ENCODE data around the gene IRF2BP1. TPM values are rescaled to one million over a fixed set of nuclear protein-coding genes. Genes with fewer than 3 reads are reported as not detected.

The IRF2BP1 gene
- total RNA-seq (10 to 100 TPM; 22.7 to 42.3 (median 38.0) TPM), total RNA-seq (16.1 to 64.2 (median 31.9) reads per million in 29 experiments)
- 20.0 TPM for total RNA-seq (2013)

- H3K9me3 ChIP-seq: no peaks in the 10 kb centered on the region
- peaks cover 0 to 7% of the 10 kb centered on the region in 2 experiments for H3K27me3 ChIP-seq (replicated peaks in 1 of 2; ENCODE audit: control insufficient read depth in 2 of 2, extremely low read depth in 1 of 2, insufficient read depth in 2 of 2, low read length in 1 of 2)
- H3K4me1 ChIP-seq (ENCODE audit: control insufficient read depth in 1 of 2, extremely low read depth in 1 of 2, insufficient read depth in 2 of 2, low read length in 2 of 2): peaks cover 16 to 47% of the 10 kb centered on the region in 2 experiments
- H3K4me3 ChIP-seq (ENCODE audit: control insufficient read depth in 1 of 2, extremely low read depth in 1 of 2, low read length in 1 of 2): peak within 1 kb of the TSS; percentile 86
- H3K9me3 Mint-ChIP-seq: no peaks in the 10 kb centered on the region
- ChIA-PET CTCF (interaction anchor here in 1 of 2 donors (0.8 to 2.2 kb wide), 3 partner anchors 17 to 117 kb away, joined by 4 to 9 read pairs (median 8); partner anchors contain the start of genes SIX5 and SYMPK), POLR2A (interaction anchor here in 1 of 2 donors (0.7 to 1.2 kb wide), 3 partner anchors 17 to 418 kb away, joined by 3 to 4 read pairs (median 3); partner anchors contain the start of genes FOSB, MYPOP and SYMPK)
- peaks cover 22 to 33% (median 30%) of the 10 kb centered on the region in 3 donors for H3K4me1 Mint-ChIP-seq
- DNase-seq (peak; percentile 78 to 94 (median 90)), ATAC-seq (replicated peaks in 1 of 4) (peak; percentile 82 to 87 (median 84))
- no peaks in the 10 kb centered on the region for H3K36me3 Mint-ChIP-seq
- WGBS (ENCODE audit: insufficient coverage): under 1% methylated on average over 103 of the region's 107 CpGs
- no peaks in the 10 kb centered on the region for H3K36me3 ChIP-seq (ENCODE audit: control insufficient read depth in 2 of 2, extremely low read depth in 1 of 2, insufficient read depth in 1 of 2, low read length in 1 of 2)
- peak within 1 kb of the TSS; percentile 86 for H3K27ac ChIP-seq (ENCODE audit: low read length)
- no peaks in the 10 kb centered on the region for H3K27me3 Mint-ChIP-seq
- H3K27ac Mint-ChIP-seq: peak within 1 kb of the TSS; percentile 98
- peak within 1 kb of the TSS; percentile 94 to 99 (median 95) for H3K4me3 Mint-ChIP-seq
These were observed at the start of gene IRF2BP1 for GRCh38 chr19:45885556-45886426. IRF2BP1 (minus strand) TSS chr19:45886141; CDS start chr19:45885774, 367 bp downstream.

- Mint-ChIP-seq H3K4me1 (peaks cover 0 to 2% (median 0%) of the 10 kb centered on the region in 3 donors), H3K36me3 (no peaks in the 10 kb centered on the region), H3K9me3 (no peaks in the 10 kb centered on the region), H3K27ac (no peak overlapping the region), H3K4me3 (no peak overlapping the region), H3K27me3 (peaks cover 39 to 63% of the 10 kb centered on the region in 2 donors)
- Histone ChIP-seq H3K4me3 (ENCODE audit: control insufficient read depth in 1 of 2, extremely low read depth in 1 of 2, low read length in 1 of 2) (no peak overlapping the region), H3K27ac (ENCODE audit: low read length) (no peak overlapping the region), H3K36me3 (ENCODE audit: control insufficient read depth in 2 of 2, extremely low read depth in 1 of 2, insufficient read depth in 1 of 2, low read length in 1 of 2) (no peaks in the 10 kb centered on the region), H3K27me3 (replicated peaks in 1 of 2; ENCODE audit: control insufficient read depth in 2 of 2, extremely low read depth in 1 of 2, insufficient read depth in 2 of 2, low read length in 1 of 2) (peaks cover 5 to 68% of the 10 kb centered on the region in 2 experiments), H3K4me1 (ENCODE audit: control insufficient read depth in 1 of 2, extremely low read depth in 1 of 2, insufficient read depth in 2 of 2, low read length in 2 of 2) (no peaks in the 10 kb centered on the region), H3K9me3 (no peaks in the 10 kb centered on the region)
- CTCF ChIA-PET: no interaction called here
- DNase-seq: no peak
- 75% methylated on average over 17 of the region's 19 CpGs for WGBS (ENCODE audit: insufficient coverage)
- ATAC-seq (replicated peaks in 1 of 4): no peak
- POLR2A ChIA-PET: no interaction called here
These were observed 49.3 kb upstream of the IRF2BP1 start for GRCh38 chr19:45935267-45935666.

- Histone ChIP-seq H3K9me3 (no peaks in the 10 kb centered on the region), H3K4me3 (ENCODE audit: control insufficient read depth in 1 of 2, extremely low read depth in 1 of 2, low read length in 1 of 2) (no peak overlapping the region), H3K4me1 (ENCODE audit: control insufficient read depth in 1 of 2, extremely low read depth in 1 of 2, insufficient read depth in 2 of 2, low read length in 2 of 2) (no peaks in the 10 kb centered on the region), H3K27ac (ENCODE audit: low read length) (no peak overlapping the region), H3K36me3 (ENCODE audit: control insufficient read depth in 2 of 2, extremely low read depth in 1 of 2, insufficient read depth in 1 of 2, low read length in 1 of 2) (no peaks in the 10 kb centered on the region), H3K27me3 (replicated peaks in 1 of 2; ENCODE audit: control insufficient read depth in 2 of 2, extremely low read depth in 1 of 2, insufficient read depth in 2 of 2, low read length in 1 of 2) (peaks cover 5 to 65% of the 10 kb centered on the region in 2 experiments)
- no peaks in the 10 kb centered on the region for H3K36me3 Mint-ChIP-seq
- no peak overlapping the region for H3K4me3 Mint-ChIP-seq
- no peak overlapping the region for H3K27ac Mint-ChIP-seq
- POLR2A ChIA-PET: interaction anchor here in 1 of 2 donors (0.6 kb wide), 1 partner anchor 13 kb away, joined by 3 read pairs; no protein-coding TSS in a partner anchor
- CTCF ChIA-PET: interaction anchor here in 1 of 2 donors (0.6 kb wide), 1 partner anchor 56 kb away, joined by 5 read pairs; no protein-coding TSS in a partner anchor
- no peaks in the 10 kb centered on the region for H3K9me3 Mint-ChIP-seq
- peaks cover 39 to 60% of the 10 kb centered on the region in 2 donors for H3K27me3 Mint-ChIP-seq
- ATAC-seq (replicated peaks in 1 of 4): no peak
- H3K4me1 Mint-ChIP-seq: peaks cover 0 to 2% (median 0%) of the 10 kb centered on the region in 3 donors
- 33% methylated on average over 3 of the region's 19 CpGs for WGBS (ENCODE audit: insufficient coverage)
- no peak for DNase-seq
These were observed 48.8 kb upstream of the IRF2BP1 start for GRCh38 chr19:45934551-45935230.

GRCh38 chr19:45933759-45934158, 47.8 kb upstream of the IRF2BP1 start:
- Histone ChIP-seq H3K4me1 (ENCODE audit: control insufficient read depth in 1 of 2, extremely low read depth in 1 of 2, insufficient read depth in 2 of 2, low read length in 2 of 2) (no peaks in the 10 kb centered on the region), H3K4me3 (ENCODE audit: control insufficient read depth in 1 of 2, extremely low read depth in 1 of 2, low read length in 1 of 2) (no peak overlapping the region), H3K9me3 (no peaks in the 10 kb centered on the region), H3K36me3 (ENCODE audit: control insufficient read depth in 2 of 2, extremely low read depth in 1 of 2, insufficient read depth in 1 of 2, low read length in 1 of 2) (no peaks in the 10 kb centered on the region), H3K27me3 (replicated peaks in 1 of 2; ENCODE audit: control insufficient read depth in 2 of 2, extremely low read depth in 1 of 2, insufficient read depth in 2 of 2, low read length in 1 of 2) (peaks cover 2 to 58% of the 10 kb centered on the region in 2 experiments), H3K27ac (ENCODE audit: low read length) (no peak overlapping the region)
- H3K4me3 Mint-ChIP-seq: no peak overlapping the region
- H3K36me3 Mint-ChIP-seq: no peaks in the 10 kb centered on the region
- ChIA-PET POLR2A (no interaction called here), CTCF (interaction anchor here in 1 of 2 donors (0.6 kb wide), 1 partner anchor 55 kb away, joined by 5 read pairs; no protein-coding TSS in a partner anchor)
- WGBS (ENCODE audit: insufficient coverage): 59% methylated on average over 6 of the region's 9 CpGs
- ATAC-seq (replicated peaks in 1 of 4): no peak
- H3K4me1 Mint-ChIP-seq: no peaks in the 10 kb centered on the region
- no peak for DNase-seq
- no peaks in the 10 kb centered on the region for H3K9me3 Mint-ChIP-seq
- no peak overlapping the region for H3K27ac Mint-ChIP-seq
- peaks cover 31 to 52% of the 10 kb centered on the region in 2 donors for H3K27me3 Mint-ChIP-seq

GRCh38 chr19:45931055-45931454, 45.1 kb upstream of the IRF2BP1 start:
- WGBS (ENCODE audit: insufficient coverage): no CpG with 5 or more reads among the region's 3 CpGs
- H3K4me1 ChIP-seq (ENCODE audit: control insufficient read depth in 1 of 2, extremely low read depth in 1 of 2, insufficient read depth in 2 of 2, low read length in 2 of 2): peaks cover 0 to 9% of the 10 kb centered on the region in 2 experiments
- Mint-ChIP-seq H3K9me3 (no peaks in the 10 kb centered on the region), H3K27me3 (peaks cover 18 to 34% of the 10 kb centered on the region in 2 donors), H3K36me3 (no peaks in the 10 kb centered on the region), H3K27ac (no peak overlapping the region), H3K4me3 (no peak overlapping the region), H3K4me1 (peaks cover 7 to 10% (median 10%) of the 10 kb centered on the region in 3 donors)
- no peak for DNase-seq
- no peak overlapping the region for H3K4me3 ChIP-seq (ENCODE audit: control insufficient read depth in 1 of 2, extremely low read depth in 1 of 2, low read length in 1 of 2)
- no peaks in the 10 kb centered on the region for H3K9me3 ChIP-seq
- no peaks in the 10 kb centered on the region for H3K36me3 ChIP-seq (ENCODE audit: control insufficient read depth in 2 of 2, extremely low read depth in 1 of 2, insufficient read depth in 1 of 2, low read length in 1 of 2)
- H3K27me3 ChIP-seq (replicated peaks in 1 of 2; ENCODE audit: control insufficient read depth in 2 of 2, extremely low read depth in 1 of 2, insufficient read depth in 2 of 2, low read length in 1 of 2): peaks cover 0 to 43% of the 10 kb centered on the region in 2 experiments
- ChIA-PET CTCF (no interaction called here), POLR2A (no interaction called here)
- no peak for ATAC-seq (replicated peaks in 1 of 4)
- no peak overlapping the region for H3K27ac ChIP-seq (ENCODE audit: low read length)

- no peak for DNase-seq
- Mint-ChIP-seq H3K27me3 (peaks cover 5 to 20% of the 10 kb centered on the region in 2 donors), H3K4me3 (no peak overlapping the region), H3K4me1 (peaks cover 7 to 10% (median 10%) of the 10 kb centered on the region in 3 donors), H3K36me3 (no peaks in the 10 kb centered on the region), H3K9me3 (no peaks in the 10 kb centered on the region), H3K27ac (no peak overlapping the region)
- ChIA-PET CTCF (no interaction called here), POLR2A (no interaction called here)
- peaks cover 0 to 31% of the 10 kb centered on the region in 2 experiments for H3K27me3 ChIP-seq (replicated peaks in 1 of 2; ENCODE audit: control insufficient read depth in 2 of 2, extremely low read depth in 1 of 2, insufficient read depth in 2 of 2, low read length in 1 of 2)
- no peak overlapping the region for H3K27ac ChIP-seq (ENCODE audit: low read length)
- peaks cover 0 to 9% of the 10 kb centered on the region in 2 experiments for H3K4me1 ChIP-seq (ENCODE audit: control insufficient read depth in 1 of 2, extremely low read depth in 1 of 2, insufficient read depth in 2 of 2, low read length in 2 of 2)
- WGBS (ENCODE audit: insufficient coverage): 100% methylated on average over 1 of the region's 2 CpGs
- no peaks in the 10 kb centered on the region for H3K36me3 ChIP-seq (ENCODE audit: control insufficient read depth in 2 of 2, extremely low read depth in 1 of 2, insufficient read depth in 1 of 2, low read length in 1 of 2)
- no peak for ATAC-seq (replicated peaks in 1 of 4)
- H3K4me3 ChIP-seq (ENCODE audit: control insufficient read depth in 1 of 2, extremely low read depth in 1 of 2, low read length in 1 of 2): no peak overlapping the region
- no peaks in the 10 kb centered on the region for H3K9me3 ChIP-seq
These were observed 43.3 kb upstream of the IRF2BP1 start for GRCh38 chr19:45929247-45929646.
